ENCODE results near the gene THAP10.

- no peak for TF ChIP-seq POLR2A (IDR thresholded peaks at IDR 0.05)
- TF ChIP-seq CTCF (IDR thresholded peaks at IDR 0.05) = no peak
Measured at GRCh38 chr15:70920981-70921696, 28.9 kb upstream of the THAP10 start.

Measured in adrenal gland (tissue), 5 donors.